Pancreas (tissue), 10 donors: Measurements from ENCODE around the gene CAPN11. TPM values are rescaled to one million over a fixed set of nuclear protein-coding genes. Genes with fewer than 3 reads are reported as not detected.

Experiments
- ATAC-seq, 4 donors: fragments of 200-7000 bp; cut with Tn5 transposase; one replicate each; pipeline versions ENCODE4 v1.8.0 to v1.9.1; 2020; ENCODE audit warnings: mild to moderate bottlenecking in 4 of 4, moderate library complexity in 4 of 4
- DNase-seq, 6 donors: peaks; one replicate each; pipeline ENCODE4 v3.0.0-alpha.2; 2020
- FAIRE-seq: peaks from 2 replicates; lab custom pipeline; 2012; peaks lifted over from hg19 to GRCh38; lab: Jason Lieb, UNC
- H3K27ac ChIP-seq, 4 donors: fragments of 200-600 bp; sonication (generic); 1 replicate in 3 of 4; 2 replicates in 1 of 4; pipeline versions ENCODE4 v1.5.0 to v1.8.0; 2020
- H3K27me3 ChIP-seq, 4 donors: fragments of 200-600 bp; one replicate each; pipeline ENCODE4 v1.8.0; 2021
- H3K36me3 ChIP-seq, 3 donors: fragments of 200-600 bp; sonication (generic) in 1 of 3; one replicate each; pipeline versions ENCODE4 v1.5.0 to v1.8.0; 2020 to 2021
- H3K4me1 ChIP-seq, 3 donors: fragments of 200-600 bp; one replicate each; pipeline ENCODE4 v1.8.0; 2021
- H3K4me3 ChIP-seq, 4 donors: fragments of 200-600 bp; sonication (generic) in 2 of 4; one replicate each; pipeline versions ENCODE4 v1.5.0 to v1.8.0; 2020 to 2021
- H3K9me3 ChIP-seq, 4 donors: fragments of 200-600 bp; one replicate each; pipeline ENCODE4 v1.8.0; 2021
- CTCF ChIP-seq, 4 donors: fragments of 200-600 bp; sonication (generic) in 3 of 4; IDR thresholded peaks; one replicate each; pipeline versions ENCODE4 v1.5.0 to v1.8.0; 2021; ENCODE audit warnings: antibody characterized with exemption in 4 of 4
- WGBS, 2 donors: extraction: QIAGEN DNeasy Blood & Tissue Kit; methylation state at CpG; one replicate each; pipeline ENCODE4 v1.1.7; 2013; 5-methylcytosine and 5-hydroxymethylcytosine counted together
- intact Hi-C, 3 donors: fragments of 100-400 bp; cut with DNase I; formaldehyde crosslinking; loops; one replicate each; pipeline versions ENCODE4 v1.11.1 to v1.14.2; 2022
- polyA plus RNA-seq, 2 donors: library from polyadenylated mRNA; stranded (reverse); fragments of 200-250 nt; gene quantifications; one replicate each; pipeline ENCODE4 v1.2.3, GENCODE V29; 2013
- total RNA-seq, 6 donors: library from RNA; stranded (reverse); fragmentation: NEBNext Ultra II Directional in 4 of 6; extraction: Animal tissue kit (Norgen Biotek cat#: 25700) in 4 of 6; gene quantifications; one replicate each; pipeline versions ENCODE4 v1.2.1 to v1.2.4, GENCODE V29; 2021 to 2023
- donor health status: healthy with polysubstance abuse.
- donor health status: DM: no; HTN: no; CAD: no; lungs with moderate emphysema.
- donor health status: DM: no; HTN: no; CAD: no.
- donor health status: control.
- donor health status: control.
- donor health status: Bipolar disorder and iron deficiency.
- donor health status: DM: yes; HTN: yes; CAD: no.
- donor health status: DM: no; HTN: no; CAD: no.
- donor health status: DM: no; HTN: no; CAD: no.
- donor health status: DM: yes; HTN: yes; CAD: no.

The CAPN11 gene
- total and polyA plus RNA-seq, 8 donors = 0.06 to 0.76 (median 0.19) TPM; not detected in 2

GRCh38 chr6:44166116-44166515 lies 7.5 kb downstream of the CAPN11 start:
- H3K36me3 ChIP-seq = no peaks in the 10 kb centered on the region
- no peaks in the 10 kb centered on the region for H3K27me3 ChIP-seq
- H3K27ac ChIP-seq = no peak overlapping the region
- peaks cover 0 to 7% (median 5%) of the 10 kb centered on the region in 3 donors for H3K4me1 ChIP-seq
- intact Hi-C loops = no loop called here
- ATAC-seq (no peak), FAIRE-seq (no peak), DNase-seq (no peak)
- TF ChIP-seq CTCF (IDR thresholded peaks at IDR 0.05) = no peak
- WGBS, 2 donors = 60 to 78% methylated on average over 7 of the region's 7 CpGs
- H3K4me3 ChIP-seq = no peak overlapping the region
- no peaks in the 10 kb centered on the region for H3K9me3 ChIP-seq

- intact Hi-C loops = no loop called here
- ATAC-seq (no peak), DNase-seq (no peak)
Observed at GRCh38 chr6:44166591-44167184, 8.1 kb downstream of the CAPN11 start.

GRCh38 chr6:44167567-44167966 lies 8.9 kb downstream of the CAPN11 start:
- DNase-seq = no peak
- H3K9me3 ChIP-seq = no peaks in the 10 kb centered on the region
- no peak overlapping the region for H3K27ac ChIP-seq
- no peak for FAIRE-seq
- H3K4me1 ChIP-seq = peaks cover 0 to 5% (median 5%) of the 10 kb centered on the region in 3 donors
- intact Hi-C loops = no loop called here
- 94 to 99% methylated on average over 1 of the region's 1 CpG for WGBS, 2 donors
- no peak for ATAC-seq
- H3K36me3 ChIP-seq = no peaks in the 10 kb centered on the region
- no peaks in the 10 kb centered on the region for H3K27me3 ChIP-seq
- H3K4me3 ChIP-seq = no peak overlapping the region
- no peak for TF ChIP-seq CTCF (IDR thresholded peaks at IDR 0.05)

More at GRCh38 chr6:44166591-44167184, 8.1 kb downstream of the CAPN11 start:
- Histone ChIP-seq H3K4me3 (no peak overlapping the region), H3K4me1 (peaks cover 0 to 7% (median 5%) of the 10 kb centered on the region in 3 donors), H3K27ac (no peak overlapping the region), H3K36me3 (no peaks in the 10 kb centered on the region), H3K27me3 (no peaks in the 10 kb centered on the region), H3K9me3 (no peaks in the 10 kb centered on the region)
- no peak for FAIRE-seq
- TF ChIP-seq CTCF (IDR thresholded peaks at IDR 0.05) = no peak
- 66 to 71% methylated on average over 13 to 16 of the region's 16 CpGs for WGBS, 2 donors

- no peaks in the 10 kb centered on the region for H3K36me3 ChIP-seq
- H3K4me1 ChIP-seq = no peaks in the 10 kb centered on the region
Observed at GRCh38 chr6:44169154-44169553, 10.5 kb downstream of the CAPN11 start.

More at GRCh38 chr6:44169154-44169553, 10.5 kb downstream of the CAPN11 start:
- ATAC-seq = no peak
- Histone ChIP-seq H3K27ac (no peak overlapping the region), H3K4me3 (no peak overlapping the region), H3K27me3 (no peaks in the 10 kb centered on the region), H3K9me3 (no peaks in the 10 kb centered on the region)
- WGBS, 2 donors = 42 to 45% methylated on average over 9 of the region's 9 CpGs
- no peak for TF ChIP-seq CTCF (IDR thresholded peaks at IDR 0.05)
- intact Hi-C loops = no loop called here
- no peak for FAIRE-seq
- DNase-seq = no peak
